Choroid plexus epithelial cell (primary cell): ENCODE measurements around the gene SMG9.
"Not testable (repeated sequence)": the region's sequence is repeated elsewhere in the genome, so short reads cannot be mapped to it uniquely, and the experiment has no call there.

Experiments
- DNase-seq: peaks from one replicate; pipeline ENCODE4 v3.0.0-alpha.2; 2010; ENCODE audit warnings: low read depth
- H3K4me3 ChIP-seq: 2 replicates; pipeline ENCODE4 v1.5.1; 2011; ENCODE audit warnings: low read depth, mild to moderate bottlenecking, control low read depth, low read length, moderate library complexity
- CTCF ChIP-seq: conservative IDR thresholded peaks from 2 replicates; pipeline ENCODE4 v1.5.1; 2011; ENCODE audit warnings: low read depth, mild to moderate bottlenecking, control low read depth, inconsistent platforms, low read length, moderate library complexity

Gene SMG9

GRCh38 chr19:43684326-43684725 is 70.4 kb downstream of the SMG9 start:
- H3K4me3 ChIP-seq = no peak overlapping the region
- DNase-seq = no peak
- TF ChIP-seq CTCF = no peak

GRCh38 chr19:43683905-43684304 is 70.9 kb downstream of the SMG9 start:
- no peak for DNase-seq
- no peak for TF ChIP-seq CTCF

GRCh38 chr19:43682824-43683661 is 71.7 kb downstream of the SMG9 start:
- TF ChIP-seq CTCF = no peak
- no peak for DNase-seq
- H3K4me3 ChIP-seq = no peak overlapping the region

More at GRCh38 chr19:43683905-43684304, 70.9 kb downstream of the SMG9 start:
- no peak overlapping the region for H3K4me3 ChIP-seq

- not testable (repeated sequence) for H3K4me3 ChIP-seq, DNase-seq
Observed at GRCh38 chr19:43682269-43682668, 72.5 kb downstream of the SMG9 start.

GRCh38 chr19:43681821-43682220 is 72.9 kb downstream of the SMG9 start:
- TF ChIP-seq CTCF = no peak
- DNase-seq = no peak
- H3K4me3 ChIP-seq = no peak overlapping the region

- H3K4me3 ChIP-seq = no peak overlapping the region
- no peak for TF ChIP-seq CTCF
- DNase-seq = no peak
Observed at GRCh38 chr19:43678512-43679261, 76.1 kb downstream of the SMG9 start.
